Endothelial cell of umbilical vein (primary cell): ENCODE measurements around the gene PFKFB4.

Experiments used
- EZH2 ChIP-seq: IDR thresholded peaks from 2 replicates; pipeline ENCODE4 v1.6.1; 2012; ENCODE audit warnings: borderline replicate concordance, low read depth, mild to moderate bottlenecking, moderate library complexity, low read length, inconsistent platforms; ENCODE audit not compliant: severe bottlenecking
- FOS ChIP-seq: IDR thresholded peaks from 2 replicates; pipeline ENCODE4 v1.6.1; 2011; ENCODE audit warnings: mild to moderate bottlenecking, low read length, moderate library complexity, borderline replicate concordance; ENCODE audit not compliant: insufficient read depth
- JUN ChIP-seq: IDR thresholded peaks from 2 replicates; pipeline ENCODE4 v1.6.1; 2011; ENCODE audit warnings: borderline replicate concordance, low read depth; ENCODE audit not compliant: insufficient read length, insufficient read depth
- POLR2A ChIP-seq: IDR thresholded peaks from 2 replicates; pipeline ENCODE4 v1.6.1; 2012; ENCODE audit warnings: low read depth, mild to moderate bottlenecking, control low read depth, low read length
- POLR2AphosphoS5 ChIP-seq: IDR thresholded peaks from 2 replicates; pipeline ENCODE4 v1.6.1; 2012; ENCODE audit warnings: low read depth, mild to moderate bottlenecking, control low read depth, low read length, moderate library complexity; ENCODE audit not compliant: insufficient read depth
- TF ChIP-seq, protein P1 (sequence below), 2 donors: IDR thresholded peaks; 1 replicate in 1 of 2; 2 replicates in 1 of 2; pipeline ENCODE4 v1.5.1; 2011; ENCODE audit warnings: low read length in 2 of 2, mild to moderate bottlenecking in 2 of 2, moderate library complexity in 2 of 2, control low read depth in 1 of 2, inconsistent platforms in 1 of 2, low read depth in 1 of 2; ENCODE audit not compliant: insufficient read depth in 1 of 2; ENCODE audit errors: extremely low read depth in 1 of 2

DNA sequence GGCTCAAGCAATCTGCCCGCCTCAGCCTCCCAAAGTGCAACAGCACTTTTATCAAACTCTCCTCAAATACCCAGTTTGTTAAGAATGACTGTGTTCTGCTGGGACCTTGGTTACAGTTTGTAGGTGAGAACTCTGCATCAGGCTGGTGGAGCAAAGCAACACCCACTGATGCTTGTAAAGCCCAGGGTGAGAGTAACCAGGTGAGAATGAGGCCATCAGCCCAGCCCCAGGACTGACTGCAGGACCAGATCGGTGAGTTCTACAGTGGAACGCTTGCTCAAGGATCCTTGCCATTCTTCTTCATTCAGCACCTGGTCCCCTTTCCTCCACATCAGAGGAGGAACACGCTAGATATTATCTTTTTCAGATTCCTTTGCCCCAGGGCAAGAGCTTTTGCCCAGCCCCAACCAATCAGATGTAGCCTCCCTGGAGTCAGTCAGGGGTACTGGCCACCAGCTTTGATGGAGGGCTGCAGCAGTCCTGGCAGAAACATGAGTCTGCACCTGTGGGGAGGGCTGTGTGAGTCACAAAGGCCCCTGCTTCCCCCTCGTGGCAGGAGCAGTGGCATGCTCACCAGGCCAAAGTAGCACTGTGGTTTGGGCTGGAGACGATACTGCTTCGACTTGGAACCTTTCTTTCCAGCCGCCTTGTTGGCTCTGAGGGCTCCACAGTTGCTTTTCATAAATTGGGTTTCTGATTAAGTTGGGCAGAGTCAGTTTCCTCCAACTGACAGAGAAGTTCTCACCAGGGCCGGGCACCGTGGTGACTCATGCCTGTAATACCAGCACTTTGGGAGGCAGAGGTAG lies 49.1 kb downstream of the PFKFB4 start:
- TF ChIP-seq EZH2, result no peak
- TF ChIP-seq POLR2AphosphoS5, result no peak
- TF ChIP-seq, protein P1, sequence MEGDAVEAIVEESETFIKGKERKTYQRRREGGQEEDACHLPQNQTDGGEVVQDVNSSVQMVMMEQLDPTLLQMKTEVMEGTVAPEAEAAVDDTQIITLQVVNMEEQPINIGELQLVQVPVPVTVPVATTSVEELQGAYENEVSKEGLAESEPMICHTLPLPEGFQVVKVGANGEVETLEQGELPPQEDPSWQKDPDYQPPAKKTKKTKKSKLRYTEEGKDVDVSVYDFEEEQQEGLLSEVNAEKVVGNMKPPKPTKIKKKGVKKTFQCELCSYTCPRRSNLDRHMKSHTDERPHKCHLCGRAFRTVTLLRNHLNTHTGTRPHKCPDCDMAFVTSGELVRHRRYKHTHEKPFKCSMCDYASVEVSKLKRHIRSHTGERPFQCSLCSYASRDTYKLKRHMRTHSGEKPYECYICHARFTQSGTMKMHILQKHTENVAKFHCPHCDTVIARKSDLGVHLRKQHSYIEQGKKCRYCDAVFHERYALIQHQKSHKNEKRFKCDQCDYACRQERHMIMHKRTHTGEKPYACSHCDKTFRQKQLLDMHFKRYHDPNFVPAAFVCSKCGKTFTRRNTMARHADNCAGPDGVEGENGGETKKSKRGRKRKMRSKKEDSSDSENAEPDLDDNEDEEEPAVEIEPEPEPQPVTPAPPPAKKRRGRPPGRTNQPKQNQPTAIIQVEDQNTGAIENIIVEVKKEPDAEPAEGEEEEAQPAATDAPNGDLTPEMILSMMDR (IDR thresholded peaks at IDR 0.05; ENCODE audit: extremely low read depth in 1 of 2, insufficient read depth in 1 of 2, low read depth in 1 of 2, low read length in 2 of 2), result peak; percentile 41 to 74
- peak; percentile 54 for TF ChIP-seq FOS
- TF ChIP-seq POLR2A, result no peak
- no peak for TF ChIP-seq JUN
